H9 (cell line): Measurements from ENCODE around the gene SEMA4D. TPM values are rescaled to one million over a fixed set of nuclear protein-coding genes. Genes with fewer than 3 reads are reported as not detected.

Source experiments
- DNase-seq: peaks from one replicate; pipeline ENCODE4 v3.0.0-alpha.2; 2017
- H2AFZ ChIP-seq: one replicate; pipeline ENCODE4 v1.6.1; 2013; ENCODE audit warnings: mild to moderate bottlenecking, low read length, control low read depth, moderate library complexity
- H2AK5ac ChIP-seq: 2 replicates; pipeline ENCODE4 v1.6.1; 2013; ENCODE audit warnings: low read length, control low read depth, mixed read lengths; ENCODE audit not compliant: insufficient read length
- H2BK120ac ChIP-seq: one replicate; pipeline ENCODE4 v1.6.1; 2013; ENCODE audit warnings: low read depth, mild to moderate bottlenecking, low read length, control low read depth, inconsistent platforms; ENCODE audit not compliant: poor library complexity, severe bottlenecking
- H2BK12ac ChIP-seq: 2 replicates; pipeline ENCODE4 v1.6.1; 2013; ENCODE audit warnings: low read length, control low read depth, mixed read lengths, low read depth; ENCODE audit not compliant: insufficient read length
- H2BK15ac ChIP-seq: 2 replicates; pipeline ENCODE4 v1.6.1; 2013; ENCODE audit warnings: low read depth, low read length, control low read depth
- H2BK20ac ChIP-seq: one replicate; pipeline ENCODE4 v1.6.1; 2013; ENCODE audit warnings: low read depth, mild to moderate bottlenecking, low read length, control low read depth, inconsistent platforms; ENCODE audit not compliant: poor library complexity, severe bottlenecking
- H2BK5ac ChIP-seq: 2 replicates; pipeline ENCODE4 v1.6.1; 2013; ENCODE audit warnings: low read length, control low read depth, mixed read lengths; ENCODE audit not compliant: insufficient read length
- H3K14ac ChIP-seq: 2 replicates; pipeline ENCODE4 v1.6.1; 2013; ENCODE audit warnings: low read length, control low read depth; ENCODE audit not compliant: insufficient read depth
- H3K18ac ChIP-seq: 2 replicates; pipeline ENCODE4 v1.6.1; 2013; ENCODE audit warnings: low read depth, mild to moderate bottlenecking, mixed read lengths, low read length, control low read depth; ENCODE audit not compliant: insufficient read length
- H3K23ac ChIP-seq: 2 replicates; pipeline ENCODE4 v1.6.1; 2013; ENCODE audit warnings: low read length, control low read depth, mixed read lengths, low read depth; ENCODE audit not compliant: insufficient read length
- H3K23me2 ChIP-seq: 2 replicates; pipeline ENCODE4 v1.6.1; 2013; ENCODE audit warnings: low read depth, mild to moderate bottlenecking, mixed read lengths, low read length, control low read depth; ENCODE audit not compliant: insufficient read length, poor library complexity, severe bottlenecking
- H3K27ac ChIP-seq: 2 replicates; pipeline ENCODE4 v1.5.1; 2013; ENCODE audit warnings: low read length, control low read depth, mixed read lengths, low read depth; ENCODE audit not compliant: insufficient read length
- H3K27me3 ChIP-seq: 2 replicates; pipeline ENCODE4 v1.6.1; 2013; ENCODE audit warnings: low read length, control low read depth, inconsistent platforms; ENCODE audit not compliant: insufficient read depth
- H3K4ac ChIP-seq: 2 replicates; pipeline ENCODE4 v1.6.1; 2013; ENCODE audit warnings: low read depth, mild to moderate bottlenecking, control low read depth, inconsistent platforms, low read length, moderate library complexity
- H3K4me1 ChIP-seq: 2 replicates; pipeline ENCODE4 v1.6.1; 2013; ENCODE audit warnings: low read length, control low read depth, inconsistent platforms; ENCODE audit not compliant: insufficient read depth
- H3K4me2 ChIP-seq: 2 replicates; pipeline ENCODE4 v1.6.1; 2013; ENCODE audit warnings: low read length, control low read depth, mixed read lengths; ENCODE audit not compliant: insufficient read length, insufficient read depth
- H3K56ac ChIP-seq: 2 replicates; pipeline ENCODE4 v1.6.1; 2013; ENCODE audit warnings: low read depth, mild to moderate bottlenecking, mixed read lengths, low read length, control low read depth; ENCODE audit not compliant: insufficient read length
- H3K79me1 ChIP-seq: 2 replicates; pipeline ENCODE4 v1.6.1; 2013; ENCODE audit warnings: low read depth, mild to moderate bottlenecking, moderate library complexity, low read length, control low read depth, inconsistent platforms; ENCODE audit not compliant: insufficient read depth, poor library complexity, severe bottlenecking
- H3K79me2 ChIP-seq: 2 replicates; pipeline ENCODE4 v1.6.1; 2013; ENCODE audit warnings: low read length, control low read depth, inconsistent platforms; ENCODE audit not compliant: insufficient read depth
- H3K9ac ChIP-seq: 2 replicates; pipeline ENCODE4 v1.6.1; 2013; ENCODE audit warnings: low read length, control low read depth, mixed read lengths; ENCODE audit not compliant: insufficient read length; ENCODE audit errors: extremely low read depth
- H3K9me3 ChIP-seq: one replicate; pipeline ENCODE4 v1.6.1; 2013; ENCODE audit warnings: low read depth, low read length, inconsistent platforms; ENCODE audit not compliant: control insufficient read depth
- H3T11ph ChIP-seq: one replicate; pipeline ENCODE4 v1.6.1; 2013; ENCODE audit warnings: mild to moderate bottlenecking, low read length, control low read depth, inconsistent platforms
- H4K20me1 ChIP-seq: one replicate; pipeline ENCODE4 v1.6.1; 2013; ENCODE audit not compliant: control insufficient read depth, insufficient read length, insufficient read depth
- H4K5ac ChIP-seq: 2 replicates; pipeline ENCODE4 v1.6.1; 2013; ENCODE audit warnings: low read depth, mild to moderate bottlenecking, mixed read lengths, low read length, control low read depth; ENCODE audit not compliant: insufficient read length
- H4K8ac ChIP-seq: replicated peaks from 2 replicates; pipeline ENCODE4 v1.6.1; 2013; ENCODE audit warnings: low read length, control low read depth, mixed read lengths, low read depth; ENCODE audit not compliant: insufficient read length
- H4K91ac ChIP-seq: 2 replicates; pipeline ENCODE4 v1.6.1; 2013; ENCODE audit warnings: low read depth, mild to moderate bottlenecking, moderate library complexity, mixed read lengths, low read length, control low read depth; ENCODE audit not compliant: insufficient read length
- H3K27ac Mint-ChIP-seq, 3 experiments: 2 replicates in 2 of 3; 3 replicates in 1 of 3; pipeline ENCODE4 v1.8.0; 2020 to 2021; ENCODE audit warnings: mixed read lengths in 3 of 3, mild to moderate bottlenecking in 1 of 3, moderate library complexity in 1 of 3
- H3K27me3 Mint-ChIP-seq: 2 replicates; pipeline ENCODE4 v1.8.0; 2021; ENCODE audit warnings: low read depth, mild to moderate bottlenecking, moderate library complexity, mixed read lengths
- H3K36me3 Mint-ChIP-seq, 3 experiments: 2 replicates in 2 of 3; 3 replicates in 1 of 3; pipeline ENCODE4 v1.8.0; 2020 to 2021; ENCODE audit warnings: low read depth in 3 of 3, mixed read lengths in 3 of 3; ENCODE audit not compliant: insufficient read depth in 1 of 3
- H3K4me1 Mint-ChIP-seq, 2 experiments: 2 replicates each; pipeline ENCODE4 v1.8.0; 2020; ENCODE audit warnings: mixed read lengths in 2 of 2
- H3K4me3 Mint-ChIP-seq, 2 experiments: 2 replicates in 1 of 2; 3 replicates in 1 of 2; pipeline ENCODE4 v1.8.0; 2020 to 2021; ENCODE audit warnings: mild to moderate bottlenecking in 2 of 2, mixed read lengths in 2 of 2, moderate library complexity in 1 of 2
- H3K9me3 Mint-ChIP-seq, 2 experiments: 2 replicates in 1 of 2; 3 replicates in 1 of 2; pipeline ENCODE4 v1.8.0; 2020; ENCODE audit warnings: mild to moderate bottlenecking in 2 of 2, mixed read lengths in 2 of 2, moderate library complexity in 1 of 2
- WGBS: extraction: QIAGEN DNeasy Blood & Tissue Kit; methylation state at CpG from one replicate; pipeline ENCODE4 v1.1.7; 2013; ENCODE audit warnings: missing lambda C conversion rate, low lambda C conversion rate, mixed read lengths; ENCODE audit not compliant: insufficient read length; ENCODE audit errors: extremely low coverage; 5-methylcytosine and 5-hydroxymethylcytosine counted together
- total RNA-seq: library from RNA; stranded (reverse); gene quantifications from 2 replicates; pipeline ENCODE4 v1.2.1, GENCODE V29; 2021
- TF ChIP-seq, protein P1 (sequence below): fragments of 200-600 bp; sonication (generic); conservative IDR thresholded peaks from 3 replicates; pipeline ENCODE4 v1.8.0; 2021; ENCODE audit warnings: antibody characterized with exemption, mild to moderate bottlenecking

Gene SEMA4D
- total RNA-seq, 1 experiment from 2014 or later = 47.2 TPM

DNA sequence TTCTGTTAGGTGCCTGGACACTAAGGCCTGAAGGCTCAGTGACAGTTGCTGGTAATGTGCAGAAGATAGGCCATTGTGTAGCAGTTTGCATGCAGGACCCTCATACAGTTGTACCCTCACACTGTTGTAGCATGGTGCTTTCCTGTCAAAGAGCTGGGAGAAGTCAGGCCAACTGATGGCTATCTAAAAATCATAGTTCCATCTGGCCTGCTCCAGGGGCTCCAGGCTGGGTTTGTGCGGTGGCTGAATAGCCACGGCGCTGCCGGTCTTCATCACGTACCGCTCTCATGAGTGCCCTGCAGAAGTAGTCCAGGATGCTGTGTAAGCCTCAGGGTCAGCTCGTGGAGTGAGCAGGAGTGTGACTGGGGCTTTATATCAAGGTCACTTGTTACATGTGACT, 167.4 kb downstream of the SEMA4D start:
- Histone ChIP-seq H3K9me3 (no peaks in the 10 kb centered on the region), H3K79me1 (no peaks in the 10 kb centered on the region), H3K18ac (no peak overlapping the region), H2BK15ac (no peak overlapping the region), H4K8ac (no peak overlapping the region), H3K79me2 (no peaks in the 10 kb centered on the region), H2BK120ac (no peak overlapping the region), H3K9ac (no peak overlapping the region), H4K20me1 (no peaks in the 10 kb centered on the region), H3K23me2 (no peaks in the 10 kb centered on the region), H2AFZ (no peak overlapping the region), H3K56ac (no peak overlapping the region), H3K27ac (no peak overlapping the region), H3T11ph (no peak overlapping the region), H3K27me3 (no peaks in the 10 kb centered on the region), H2BK12ac (no peak overlapping the region), H3K4me1 (no peaks in the 10 kb centered on the region), H4K5ac (no peak overlapping the region), H4K91ac (no peak overlapping the region), H2BK5ac (no peak overlapping the region), H2AK5ac (no peak overlapping the region), H3K4me2 (no peak overlapping the region), H3K14ac (no peak overlapping the region), H3K4ac (no peak overlapping the region), H3K23ac (no peak overlapping the region), H2BK20ac (no peak overlapping the region)
- Mint-ChIP-seq H3K36me3 (peaks cover 37 to 88% (median 73%) of the 10 kb centered on the region in 3 experiments; a peak in 6 of 7 replicates), H3K4me1 (no peaks in the 10 kb centered on the region), H3K4me3 (no peak overlapping the region), H3K27ac (no peak overlapping the region; a peak in 1 of 7 replicates), H3K27me3 (no peaks in the 10 kb centered on the region), H3K9me3 (no peaks in the 10 kb centered on the region)
- no CpG with 5 or more reads among the region's 7 CpGs for WGBS
- no peak for DNase-seq
- TF ChIP-seq, protein P1, sequence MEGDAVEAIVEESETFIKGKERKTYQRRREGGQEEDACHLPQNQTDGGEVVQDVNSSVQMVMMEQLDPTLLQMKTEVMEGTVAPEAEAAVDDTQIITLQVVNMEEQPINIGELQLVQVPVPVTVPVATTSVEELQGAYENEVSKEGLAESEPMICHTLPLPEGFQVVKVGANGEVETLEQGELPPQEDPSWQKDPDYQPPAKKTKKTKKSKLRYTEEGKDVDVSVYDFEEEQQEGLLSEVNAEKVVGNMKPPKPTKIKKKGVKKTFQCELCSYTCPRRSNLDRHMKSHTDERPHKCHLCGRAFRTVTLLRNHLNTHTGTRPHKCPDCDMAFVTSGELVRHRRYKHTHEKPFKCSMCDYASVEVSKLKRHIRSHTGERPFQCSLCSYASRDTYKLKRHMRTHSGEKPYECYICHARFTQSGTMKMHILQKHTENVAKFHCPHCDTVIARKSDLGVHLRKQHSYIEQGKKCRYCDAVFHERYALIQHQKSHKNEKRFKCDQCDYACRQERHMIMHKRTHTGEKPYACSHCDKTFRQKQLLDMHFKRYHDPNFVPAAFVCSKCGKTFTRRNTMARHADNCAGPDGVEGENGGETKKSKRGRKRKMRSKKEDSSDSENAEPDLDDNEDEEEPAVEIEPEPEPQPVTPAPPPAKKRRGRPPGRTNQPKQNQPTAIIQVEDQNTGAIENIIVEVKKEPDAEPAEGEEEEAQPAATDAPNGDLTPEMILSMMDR = no peak
